ENCODE results near the gene KANTR. TPM values are rescaled to one million over a fixed set of nuclear protein-coding genes. Genes with fewer than 3 reads are reported as not detected.

Gene KANTR
- total RNA-seq, 1 experiment from 2014 or later, result 9.7 TPM

DNA sequence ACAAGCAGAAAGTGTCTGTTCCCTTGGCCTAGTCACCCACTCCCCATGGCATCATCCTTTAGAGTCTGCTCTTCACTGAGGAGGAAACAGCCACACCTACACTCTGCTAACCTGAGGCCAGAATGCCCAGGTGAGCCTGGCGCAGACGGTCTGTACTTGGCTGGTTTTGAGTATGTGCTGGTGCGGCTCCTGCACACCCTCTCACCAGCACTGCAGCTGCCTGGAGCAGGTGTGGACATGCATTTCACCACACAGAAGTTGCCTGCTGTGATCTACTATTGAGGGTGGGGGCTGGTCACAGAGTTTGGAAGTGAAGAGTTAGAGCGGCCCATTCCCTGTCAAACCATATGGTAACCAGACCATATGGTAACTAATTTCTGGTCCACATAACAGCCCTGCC lies 39.5 kb downstream of the KANTR start:
- Histone ChIP-seq H3K9ac (ENCODE audit: low read length) (no peak overlapping the region), H3K27ac (ENCODE audit: low read length) (no peak overlapping the region), H3F3A (ENCODE audit: low read length, unreplicated experiment) (no peaks in the 10 kb centered on the region), H2AFZ (ENCODE audit: low read length) (no peak overlapping the region), H3K36me3 (ENCODE audit: low read depth, low read length) (no peaks in the 10 kb centered on the region), H3K27me3 (ENCODE audit: low read length) (no peaks in the 10 kb centered on the region), H3K4me3 (ENCODE audit: low read length) (no peak overlapping the region), H3K9me3 (ENCODE audit: low read length) (no peaks in the 10 kb centered on the region), H4K20me1 (ENCODE audit: low read length) (no peaks in the 10 kb centered on the region), H3K4me2 (ENCODE audit: low read length) (no peak overlapping the region), H3K79me2 (ENCODE audit: low read length) (no peaks in the 10 kb centered on the region), H3K9me2 (replicated peaks; ENCODE audit: low read length) (no peaks in the 10 kb centered on the region), H3K4me1 (ENCODE audit: insufficient read depth, low read length) (peaks cover under 1% of the 10 kb centered on the region; the same call in 1 of the 2 replicates)
- CTCF ChIA-PET, result no interaction called here
- no TSS peak for BruUV-seq (replicated peaks)
- TF ChIP-seq EZH2 (IDR thresholded peaks at IDR 0.05; ENCODE audit: low read length, unreplicated experiment), result no peak
- ATAC-seq (no peak), DNase-seq (no peak)
- POLR2A ChIA-PET (ENCODE audit: unreplicated experiment), result no interaction called here
- intact Hi-C loops (cut with micrococcal nuclease), result no loop called here

DNA sequence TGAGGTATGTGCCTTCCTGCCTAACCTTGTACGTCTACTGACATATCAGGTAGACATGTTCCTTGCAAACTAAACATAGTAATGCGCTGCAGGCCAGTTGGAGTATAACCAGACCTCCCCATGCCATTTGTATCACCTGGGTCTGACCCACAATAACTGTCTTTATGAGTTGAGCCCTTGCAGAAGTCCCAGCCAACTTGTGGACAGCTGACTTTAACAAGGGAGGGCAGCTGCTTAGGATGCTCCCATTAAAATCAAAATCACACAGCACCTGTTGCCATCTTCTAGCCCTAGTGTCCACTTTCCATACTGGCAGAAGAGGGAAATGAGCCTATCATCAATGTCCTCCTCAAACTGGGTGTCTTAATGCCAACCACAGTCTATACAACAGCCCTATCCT lies 41.6 kb downstream of the KANTR start:
- no peaks in the 10 kb centered on the region for H3K9me2 ChIP-seq (replicated peaks; ENCODE audit: low read length)
- H3K4me2 ChIP-seq (ENCODE audit: low read length), result no peak overlapping the region
- no peaks in the 10 kb centered on the region for H3K4me1 ChIP-seq (ENCODE audit: insufficient read depth, low read length)
- no peaks in the 10 kb centered on the region for H4K20me1 ChIP-seq (ENCODE audit: low read length)
- TF ChIP-seq, protein P1, sequence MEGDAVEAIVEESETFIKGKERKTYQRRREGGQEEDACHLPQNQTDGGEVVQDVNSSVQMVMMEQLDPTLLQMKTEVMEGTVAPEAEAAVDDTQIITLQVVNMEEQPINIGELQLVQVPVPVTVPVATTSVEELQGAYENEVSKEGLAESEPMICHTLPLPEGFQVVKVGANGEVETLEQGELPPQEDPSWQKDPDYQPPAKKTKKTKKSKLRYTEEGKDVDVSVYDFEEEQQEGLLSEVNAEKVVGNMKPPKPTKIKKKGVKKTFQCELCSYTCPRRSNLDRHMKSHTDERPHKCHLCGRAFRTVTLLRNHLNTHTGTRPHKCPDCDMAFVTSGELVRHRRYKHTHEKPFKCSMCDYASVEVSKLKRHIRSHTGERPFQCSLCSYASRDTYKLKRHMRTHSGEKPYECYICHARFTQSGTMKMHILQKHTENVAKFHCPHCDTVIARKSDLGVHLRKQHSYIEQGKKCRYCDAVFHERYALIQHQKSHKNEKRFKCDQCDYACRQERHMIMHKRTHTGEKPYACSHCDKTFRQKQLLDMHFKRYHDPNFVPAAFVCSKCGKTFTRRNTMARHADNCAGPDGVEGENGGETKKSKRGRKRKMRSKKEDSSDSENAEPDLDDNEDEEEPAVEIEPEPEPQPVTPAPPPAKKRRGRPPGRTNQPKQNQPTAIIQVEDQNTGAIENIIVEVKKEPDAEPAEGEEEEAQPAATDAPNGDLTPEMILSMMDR (conservative IDR thresholded peaks at IDR 0.05; ENCODE audit: low read depth, low read length), result no peak
- TF ChIP-seq EZH2phosphoT487 (IDR thresholded peaks at IDR 0.05; ENCODE audit: borderline replicate concordance, low read length), result no peak
- TF ChIP-seq EZH2 (IDR thresholded peaks at IDR 0.05; ENCODE audit: low read length, unreplicated experiment), result no peak
- no peaks in the 10 kb centered on the region for H3K79me2 ChIP-seq (ENCODE audit: low read length)
- H3K4me3 ChIP-seq (ENCODE audit: low read length), result no peak overlapping the region
- intact Hi-C loops (cut with micrococcal nuclease), result no loop called here
- no peak overlapping the region for H3K9ac ChIP-seq (ENCODE audit: low read length)
- no peaks in the 10 kb centered on the region for H3K36me3 ChIP-seq (ENCODE audit: low read depth, low read length)
- no peak overlapping the region for H2AFZ ChIP-seq (ENCODE audit: low read length)
- POLR2A ChIA-PET (ENCODE audit: unreplicated experiment), result no interaction called here
- no peaks in the 10 kb centered on the region for H3F3A ChIP-seq (ENCODE audit: low read length, unreplicated experiment)
- no peak for ATAC-seq
- DNase-seq, result no peak
- H3K27ac ChIP-seq (ENCODE audit: low read length), result no peak overlapping the region
- no peaks in the 10 kb centered on the region for H3K9me3 ChIP-seq (ENCODE audit: low read length)
- CTCF ChIA-PET, result no interaction called here
- BruUV-seq (replicated peaks), result no TSS peak
- no peaks in the 10 kb centered on the region for H3K27me3 ChIP-seq (ENCODE audit: low read length)

DNA sequence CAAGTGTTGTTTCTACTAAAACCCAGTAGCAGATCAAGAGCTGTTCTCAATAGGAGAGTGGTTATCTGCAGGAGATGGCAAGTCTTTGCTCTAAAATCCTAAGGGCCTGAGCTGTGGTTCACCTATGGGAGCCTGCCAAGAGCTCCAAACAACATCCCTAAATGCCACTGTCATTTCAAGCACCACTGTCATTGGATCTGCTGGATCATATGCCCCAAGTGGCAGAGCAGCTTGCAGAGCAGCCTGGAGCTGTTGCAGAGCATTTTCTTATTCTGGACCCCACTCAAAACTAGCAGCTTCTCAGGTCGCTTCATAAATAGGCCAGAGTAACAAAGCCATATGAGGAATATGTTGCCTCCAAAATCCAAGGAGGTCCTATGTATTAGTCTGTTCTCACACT lies 59.6 kb downstream of the KANTR start:
- Histone ChIP-seq H3K4me2 (ENCODE audit: low read length) (no peak overlapping the region), H3K4me3 (ENCODE audit: low read length) (no peak overlapping the region), H2AFZ (ENCODE audit: low read length) (no peak overlapping the region), H3F3A (ENCODE audit: low read length, unreplicated experiment) (no peaks in the 10 kb centered on the region), H4K20me1 (ENCODE audit: low read length) (no peaks in the 10 kb centered on the region), H3K27me3 (ENCODE audit: low read length) (no peaks in the 10 kb centered on the region), H3K4me1 (ENCODE audit: insufficient read depth, low read length) (no peaks in the 10 kb centered on the region), H3K36me3 (ENCODE audit: low read depth, low read length) (no peaks in the 10 kb centered on the region), H3K9me3 (ENCODE audit: low read length) (no peaks in the 10 kb centered on the region), H3K9me2 (replicated peaks; ENCODE audit: low read length) (no peaks in the 10 kb centered on the region), H3K79me2 (ENCODE audit: low read length) (no peaks in the 10 kb centered on the region), H3K9ac (ENCODE audit: low read length) (no peak overlapping the region), H3K27ac (ENCODE audit: low read length) (no peak overlapping the region)
- ATAC-seq, result no peak
- BruUV-seq (replicated peaks), result no TSS peak
- no peak for DNase-seq
- CTCF ChIA-PET, result no interaction called here
- intact Hi-C loops (cut with micrococcal nuclease), result no loop called here
- TF ChIP-seq, protein P1 (conservative IDR thresholded peaks at IDR 0.05; ENCODE audit: low read depth, low read length), result no peak
- POLR2A ChIA-PET (ENCODE audit: unreplicated experiment), result no interaction called here

All from PC-3 (cell line).